Cardiac muscle cell (in vitro differentiated cells and primary cell): ENCODE results near the gene DBH. TPM values are rescaled to one million over a fixed set of nuclear protein-coding genes. Genes with fewer than 3 reads are reported as not detected.

Experiments used
- DNase-seq, 2 donors: peaks; one replicate each; pipeline versions ENCODE4 v3.0.0 to v3.0.0-alpha.2; 2010 to 2017; ENCODE audit warnings: low read depth in 1 of 2, low spot score in 1 of 2
- H3K27ac ChIP-seq: fragments of 200-600 bp; sonication (generic); 2 replicates; pipeline ENCODE4 v1.5.1; 2016
- H3K27me3 ChIP-seq: fragments of 200-600 bp; sonication (generic); 2 replicates; pipeline ENCODE4 v1.6.0; 2016; ENCODE audit warnings: control low read depth
- H3K36me3 ChIP-seq: fragments of 200-600 bp; sonication (generic); 2 replicates; pipeline ENCODE4 v1.5.1; 2016; ENCODE audit warnings: control low read depth
- H3K4me1 ChIP-seq: fragments of 200-600 bp; sonication (generic); 2 replicates; pipeline ENCODE4 v1.8.1; 2017; ENCODE audit warnings: low read depth, mild to moderate bottlenecking, mixed run types
- H3K4me3 ChIP-seq: fragments of 200-600 bp; sonication (generic); 2 replicates; pipeline ENCODE4 v1.5.1; 2016; ENCODE audit warnings: mild to moderate bottlenecking
- H3K9me3 ChIP-seq: fragments of 200-600 bp; sonication (generic); 2 replicates; pipeline ENCODE4 v1.5.1; 2017; ENCODE audit warnings: low read depth, mild to moderate bottlenecking, control low read depth
- CTCF ChIP-seq: IDR thresholded peaks from 2 replicates; pipeline ENCODE4 v1.5.1; 2012; ENCODE audit warnings: low read depth, mild to moderate bottlenecking, low read length
- polyA plus RNA-seq: library from polyadenylated mRNA; unstranded; fragments of >200 nt; fragmentation: Nextera tagmentation; extraction: Ambion mirVana; gene quantifications from 2 replicates; pipeline ENCODE4 v1.2.1, GENCODE V29; 2016
- total RNA-seq: library from RNA; depleted of rRNA; stranded (reverse); fragments of >200 nt; gene quantifications from 2 replicates; pipeline ENCODE4 v1.2.3, GENCODE V29; 2016

DBH gene
- total and polyA plus RNA-seq, 2 experiments from 2014 or later: 0.07 TPM; not detected in 1

DNA sequence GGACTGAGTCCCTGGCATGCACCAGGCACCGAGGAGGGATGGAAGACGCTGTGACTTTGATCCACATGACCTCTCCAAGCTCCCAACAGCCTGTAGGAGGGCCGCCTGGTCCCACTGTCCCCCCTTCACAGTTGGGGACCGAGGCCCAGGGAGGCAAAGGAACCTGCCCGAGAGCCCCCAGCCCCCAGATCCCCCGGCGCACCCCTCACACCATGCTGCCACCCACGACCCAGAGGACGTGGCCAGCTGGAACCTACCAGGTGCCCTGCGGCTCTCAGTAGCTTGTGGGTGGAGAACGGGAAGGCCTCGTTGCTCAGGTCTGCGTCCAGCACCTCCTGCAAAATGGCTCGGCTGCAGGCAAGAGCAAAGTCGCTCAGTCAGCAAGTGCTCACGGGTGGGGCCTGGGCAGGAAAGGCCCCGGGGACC, 48.8 kb downstream of the DBH start:
- TF ChIP-seq CTCF: no peak
- Histone ChIP-seq H3K4me3 (no peak overlapping the region), H3K4me1 (peaks cover 15% of the 10 kb centered on the region), H3K27ac (no peak overlapping the region), H3K36me3 (no peaks in the 10 kb centered on the region), H3K27me3 (no peaks in the 10 kb centered on the region), H3K9me3 (no peaks in the 10 kb centered on the region)
- DNase-seq: no peak

DNA sequence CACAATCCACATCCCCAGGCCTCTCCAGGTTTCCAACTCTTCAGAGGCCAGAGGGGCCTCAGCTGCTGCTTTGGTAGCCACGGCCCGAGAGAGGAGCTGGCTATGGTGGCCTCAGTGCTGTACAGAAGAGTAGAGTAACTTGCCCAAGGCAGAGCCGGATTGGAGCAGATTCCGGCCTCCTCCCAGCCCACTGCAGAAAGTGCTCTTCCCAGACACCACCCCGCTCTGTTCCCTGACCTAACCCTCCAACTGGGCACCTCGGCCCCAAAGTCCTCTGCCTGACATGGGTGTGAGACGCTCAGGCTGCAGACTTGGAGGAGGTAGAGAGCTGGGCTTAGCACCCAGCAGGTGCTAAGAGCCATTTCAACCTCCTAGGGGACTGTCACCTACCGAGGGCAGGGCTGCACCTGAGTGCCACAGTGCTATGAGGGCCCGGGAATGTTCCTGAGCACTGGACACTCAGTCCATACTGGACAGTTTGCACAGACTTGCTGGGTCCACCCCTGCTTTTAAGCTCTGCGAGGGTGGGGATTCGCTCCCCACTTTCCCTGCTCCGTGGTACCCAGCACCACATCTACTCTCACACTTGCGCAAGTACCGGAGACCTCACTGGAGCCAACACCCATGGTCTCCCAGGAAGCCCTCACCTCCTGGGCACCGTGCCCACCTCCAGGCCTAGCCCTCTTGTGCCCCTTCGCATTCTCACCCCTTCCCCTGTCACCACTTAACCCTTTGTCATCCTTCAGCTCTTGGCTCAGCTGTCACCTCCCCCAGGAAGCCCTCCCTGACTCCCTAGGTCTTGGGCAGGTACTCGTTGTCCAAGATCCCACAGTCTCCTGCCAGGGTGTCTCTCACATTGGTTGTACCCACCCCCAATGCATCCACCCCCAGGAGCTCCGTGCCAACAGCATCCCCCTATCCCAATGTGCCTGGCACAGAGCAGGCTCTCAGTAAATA, 49.8 kb downstream of the DBH start:
- Histone ChIP-seq H3K27ac (no peak overlapping the region), H3K4me1 (peaks cover 17% of the 10 kb centered on the region), H3K36me3 (no peaks in the 10 kb centered on the region), H3K27me3 (no peaks in the 10 kb centered on the region), H3K9me3 (no peaks in the 10 kb centered on the region), H3K4me3 (no peak overlapping the region)
- DNase-seq: no peak
- no peak for TF ChIP-seq CTCF

DNA sequence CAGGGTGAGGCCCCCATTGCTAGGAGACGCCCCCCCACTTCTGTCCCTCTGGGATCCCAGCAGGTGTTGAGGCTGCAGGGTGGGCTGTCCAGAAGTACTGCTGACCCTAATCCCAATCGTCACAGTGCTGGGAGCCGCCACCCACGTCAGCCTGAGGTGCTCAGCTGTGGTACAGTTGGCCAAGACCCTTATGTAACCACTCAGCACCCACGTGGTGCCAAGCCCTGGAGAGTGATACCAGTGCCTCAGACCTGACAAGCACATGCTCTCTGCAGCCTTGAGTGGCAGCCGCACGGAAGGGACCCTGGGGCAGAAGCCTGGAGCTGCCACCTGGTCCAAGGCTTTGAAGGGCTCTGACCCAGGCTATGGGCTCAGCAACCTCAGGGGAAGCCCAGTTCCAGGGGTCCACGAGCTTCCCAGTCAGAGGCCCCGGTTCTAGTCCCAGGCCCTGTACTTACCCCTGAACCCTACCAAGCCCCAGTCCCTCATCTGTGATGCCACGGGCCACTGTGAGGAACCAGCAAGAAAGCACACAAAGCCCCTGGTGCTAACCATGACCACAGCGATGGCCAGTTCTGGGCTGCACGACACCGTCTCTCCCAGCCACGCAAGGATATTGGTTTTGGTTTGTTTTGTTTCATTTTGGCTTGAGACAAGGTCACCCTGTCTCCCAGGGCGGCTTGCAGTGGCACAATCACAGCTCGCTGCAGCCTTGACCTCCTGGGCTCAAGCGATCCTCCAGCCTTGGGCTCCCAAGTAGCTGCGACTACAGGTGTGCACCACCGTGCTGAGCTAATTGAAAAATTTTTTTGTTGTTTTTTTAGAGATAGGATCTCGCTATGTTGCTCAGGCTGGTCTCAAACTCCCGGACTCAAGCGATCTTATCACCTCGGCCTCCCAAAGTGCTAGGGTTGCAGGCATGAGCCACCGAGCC, 50.7 kb downstream of the DBH start:
- no peak overlapping the region for H3K4me3 ChIP-seq
- DNase-seq: no peak
- no peaks in the 10 kb centered on the region for H3K27me3 ChIP-seq
- H3K9me3 ChIP-seq: no peaks in the 10 kb centered on the region
- H3K27ac ChIP-seq: no peak overlapping the region
- no peaks in the 10 kb centered on the region for H3K36me3 ChIP-seq
- no peak for TF ChIP-seq CTCF
- H3K4me1 ChIP-seq: peaks cover 17% of the 10 kb centered on the region

- no peak overlapping the region for H3K27ac ChIP-seq
- no peaks in the 10 kb centered on the region for H3K9me3 ChIP-seq
- no peaks in the 10 kb centered on the region for H3K27me3 ChIP-seq
- peaks cover 14% of the 10 kb centered on the region for H3K4me1 ChIP-seq
- TF ChIP-seq CTCF: no peak
- DNase-seq: no peak
- no peak overlapping the region for H3K4me3 ChIP-seq
- no peaks in the 10 kb centered on the region for H3K36me3 ChIP-seq
Observed at GRCh38 chr9:133687856-133688761, 51.9 kb downstream of the DBH start.
